ENCODE measurements around the gene NAALADL2. TPM values are rescaled to one million over a fixed set of nuclear protein-coding genes. Genes with fewer than 3 reads are reported as not detected.

The NAALADL2 gene
- total and polyA plus RNA-seq, 2 of the 8 experiments (the other 6 are each of a cell fraction or from before 2014, with no cell fraction given): 0.12 to 0.22 TPM

DNA sequence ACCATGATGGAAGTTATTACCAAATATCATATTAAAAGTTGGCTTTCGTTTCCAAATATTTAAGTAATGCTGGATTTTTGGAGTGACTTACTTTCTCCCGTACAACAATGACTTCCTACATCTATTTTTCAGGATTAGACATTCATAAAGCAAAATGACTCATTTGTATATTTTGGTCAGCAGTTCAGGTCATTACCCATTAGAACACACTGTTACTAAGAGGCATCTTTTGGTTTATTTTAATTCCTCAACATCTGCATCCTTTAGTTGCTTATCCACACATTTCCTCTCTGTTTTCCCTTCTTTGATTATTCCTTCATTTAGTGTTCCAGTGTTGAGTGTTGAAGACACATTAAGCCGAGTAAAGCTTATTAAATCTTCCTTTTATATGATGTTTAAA is 348.2 kb downstream of the NAALADL2 start:
- FAIRE-seq (no peak), DNase-seq (ENCODE audit: low read depth in 1 of 2, low spot score in 2 of 2) (no peak)
- H3K79me1 ChIP-seq (ENCODE audit: low read depth, low read length): no peaks in the 10 kb centered on the region
- no peak overlapping the region for H4K8ac ChIP-seq (ENCODE audit: extremely low read depth, insufficient read depth, low read length)
- ChIA-PET POLR2A (ENCODE audit: partially characterized antibody) (no interaction called here), CTCF (ENCODE audit: partially characterized antibody) (interaction anchor here (1.8 kb wide), 1 partner anchor 734 kb away, joined by 5 read pairs; no protein-coding TSS in a partner anchor)
- H3K23me2 ChIP-seq (ENCODE audit: low read depth, low read length): no peaks in the 10 kb centered on the region
- no peak overlapping the region for H3K18ac ChIP-seq (ENCODE audit: extremely low read depth, low read length)
- WGBS, 2 experiments (ENCODE audit: extremely low coverage in 1 of 2, insufficient coverage in 1 of 2, insufficient read length in 1 of 2, insufficient replicate concordance in 2 of 2, low coverage in 1 of 2, low lambda C conversion rate in 2 of 2, missing lambda C conversion rate in 1 of 2): 98% methylated on average over 3 of the region's 3 CpGs; no CpG with 5 or more reads in 1 of the 2 experiments
- no peak overlapping the region for H2BK120ac ChIP-seq (replicated peaks; ENCODE audit: low read depth, low read length)
- H3K27me3 ChIP-seq (replicated peaks in 1 of 4; ENCODE audit: control insufficient read depth in 3 of 4, extremely low read depth in 1 of 4, insufficient read depth in 3 of 4, low read length in 3 of 4): no peaks in the 10 kb centered on the region
- no peak overlapping the region for H2BK5ac ChIP-seq (ENCODE audit: low read depth, low read length)
- H2BK12ac ChIP-seq (ENCODE audit: low read depth, low read length): no peak overlapping the region
- no peak overlapping the region for H3K56ac ChIP-seq (replicated peaks; ENCODE audit: insufficient read length, low read depth, low read length)
- no peaks in the 10 kb centered on the region for H3K36me3 ChIP-seq (ENCODE audit: control insufficient read depth in 2 of 4, insufficient read depth in 4 of 4, low read length in 3 of 4)
- H3K9me3 ChIP-seq (ENCODE audit: insufficient read depth in 2 of 2, low read depth in 1 of 2, low read length in 1 of 2): no peaks in the 10 kb centered on the region
- no peak overlapping the region for H3K23ac ChIP-seq (ENCODE audit: insufficient read length)
- H3K14ac ChIP-seq (ENCODE audit: insufficient read length): no peak overlapping the region
- H4K5ac ChIP-seq (ENCODE audit: insufficient read length, low read depth, low read length): no peak overlapping the region
- no peak overlapping the region for H4K91ac ChIP-seq (replicated peaks; ENCODE audit: insufficient read length, low read length)
- H2AK5ac ChIP-seq (ENCODE audit: low read depth, low read length): no peak overlapping the region
- H3K4me2 ChIP-seq (ENCODE audit: insufficient read depth in 1 of 2, low read depth in 2 of 2, low read length in 2 of 2): no peak overlapping the region
- H3K4ac ChIP-seq (replicated peaks; ENCODE audit: insufficient read length, low read depth, low read length): no peak overlapping the region
- no peaks in the 10 kb centered on the region; a peak in 1 of 7 replicates for H3K4me1 ChIP-seq (replicated peaks in 1 of 4; ENCODE audit: control insufficient read depth in 3 of 4, insufficient read depth in 4 of 4, low read length in 3 of 4)
- no peak overlapping the region for H2BK20ac ChIP-seq (ENCODE audit: low read length)
- no peak overlapping the region for H2AFZ ChIP-seq (ENCODE audit: low read length)
- no peak overlapping the region for H3K27ac ChIP-seq (ENCODE audit: low read depth, low read length)
- no peaks in the 10 kb centered on the region for H4K20me1 ChIP-seq (replicated peaks in 1 of 2; ENCODE audit: control insufficient read depth in 1 of 2, insufficient read depth in 2 of 2, low read length in 2 of 2)
- H3K79me2 ChIP-seq (ENCODE audit: control insufficient read depth in 1 of 2, insufficient read depth in 2 of 2, low read length in 2 of 2): no peaks in the 10 kb centered on the region
- no peak overlapping the region for H3K9ac ChIP-seq (replicated peaks in 1 of 4; ENCODE audit: extremely low read depth in 1 of 4, low read depth in 3 of 4, low read length in 3 of 4)
- no peak overlapping the region for H2BK15ac ChIP-seq (ENCODE audit: low read length)
- no peak overlapping the region for H3K4me3 ChIP-seq (ENCODE audit: extremely low read depth in 1 of 4, insufficient read depth in 2 of 4, low read depth in 3 of 4, low read length in 4 of 4)
- TF ChIP-seq NRF1 (IDR thresholded peaks at IDR 0.05; ENCODE audit: low read depth, low read length): no peak
- no peak for TF ChIP-seq YY1 (IDR thresholded peaks at IDR 0.05; ENCODE audit: low read depth, low read length)
- TF ChIP-seq HDAC6 (IDR thresholded peaks at IDR 0.05; ENCODE audit: low read depth, low read length): no peak
- TF ChIP-seq POLR2AphosphoS5 (IDR thresholded peaks at IDR 0.05; ENCODE audit: low read depth, low read length): no peak
- no peak for TF ChIP-seq GABPA (IDR thresholded peaks at IDR 0.05; ENCODE audit: borderline replicate concordance, insufficient read depth, low read length)
- TF ChIP-seq BCL11A (IDR thresholded peaks at IDR 0.05; ENCODE audit: low read depth in 2 of 2, low read length in 2 of 2): no peak
- no peak for TF ChIP-seq EGR1 (IDR thresholded peaks at IDR 0.05; ENCODE audit: borderline replicate concordance, low read depth, low read length)
- TF ChIP-seq CHD2 (IDR thresholded peaks at IDR 0.05; ENCODE audit: low read length): no peak
- no peak for TF ChIP-seq TAF7 (optimal IDR thresholded peaks at IDR 0.05; ENCODE audit: borderline replicate concordance, low read depth, low read length)
- TF ChIP-seq BACH1 (IDR thresholded peaks at IDR 0.05; ENCODE audit: low read length): no peak
